AG08396 (cell line): ENCODE measurements around the gene NCOA7.
A peak's percentile ranks its signal among the peaks of the same experiment; 100 is the strongest.
"Not testable (repeated sequence)": the region's sequence is repeated elsewhere in the genome, so short reads cannot be mapped to it uniquely, and the experiment has no call there.

Source experiments
- DNase-seq: peaks from one replicate; pipeline ENCODE4 v3.0.0; 2012; ENCODE audit warnings: low spot score, mixed read lengths

NCOA7 gene

DNA sequence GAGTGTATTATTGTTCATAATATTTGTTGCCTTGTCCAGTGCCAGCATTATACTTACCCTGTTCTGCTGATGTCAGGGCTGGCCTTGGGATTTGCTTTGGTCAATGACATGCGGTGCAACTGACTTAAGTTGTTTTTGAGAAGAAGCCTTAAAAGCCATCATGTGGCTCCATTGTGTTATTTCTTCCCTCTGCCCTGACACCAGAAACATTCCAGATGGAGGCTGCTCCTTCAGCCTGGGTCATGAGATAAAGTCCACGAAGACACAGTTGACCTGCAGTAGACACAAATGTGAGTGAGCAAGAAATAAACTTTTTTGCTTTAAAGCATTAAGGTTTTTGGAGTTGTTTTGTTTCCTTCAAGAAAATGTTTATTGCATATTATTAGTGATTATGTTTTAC is 158.3 kb downstream of the NCOA7 start:
- no peak for DNase-seq

DNA sequence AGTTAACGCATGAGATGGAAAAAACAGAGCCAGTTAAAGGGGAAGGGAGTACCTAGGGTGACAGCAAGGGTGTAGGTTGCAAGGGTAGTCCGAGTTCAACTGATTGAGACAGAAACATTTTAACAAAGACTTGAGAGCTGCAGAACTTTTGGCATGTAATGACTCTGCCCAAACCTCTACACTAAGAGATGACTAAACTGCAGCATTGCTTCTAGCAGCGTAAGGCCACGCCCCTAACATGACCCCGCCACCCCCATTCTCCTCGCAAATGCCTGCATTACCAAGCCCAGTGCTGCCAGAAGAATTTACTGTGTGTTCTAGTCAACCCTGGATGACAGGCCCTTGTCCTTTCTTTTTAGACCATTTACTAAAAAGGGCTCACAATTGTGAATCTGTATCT is 159.5 kb downstream of the NCOA7 start:
- peak; percentile 45 for DNase-seq

DNA sequence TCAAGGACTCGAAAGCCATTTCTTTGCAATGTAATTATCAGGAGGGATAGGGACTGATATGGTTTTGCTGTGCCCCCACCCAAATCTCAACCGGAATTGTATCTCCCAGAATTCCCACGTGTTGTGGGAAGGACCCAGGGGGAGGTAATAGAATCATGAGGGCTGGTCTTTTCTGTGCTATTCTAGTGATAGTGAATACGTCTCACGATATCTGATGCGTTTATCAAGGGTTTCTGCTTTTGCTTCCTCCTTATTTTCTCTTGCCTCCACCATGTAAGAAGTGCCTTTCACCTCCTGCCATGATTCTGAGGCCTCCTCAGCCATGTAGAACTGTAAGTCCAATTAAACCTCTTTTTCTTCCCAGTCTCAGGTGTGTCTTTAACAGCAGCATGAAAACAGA is 160.0 kb downstream of the NCOA7 start:
- not testable (repeated sequence) for DNase-seq

DNA sequence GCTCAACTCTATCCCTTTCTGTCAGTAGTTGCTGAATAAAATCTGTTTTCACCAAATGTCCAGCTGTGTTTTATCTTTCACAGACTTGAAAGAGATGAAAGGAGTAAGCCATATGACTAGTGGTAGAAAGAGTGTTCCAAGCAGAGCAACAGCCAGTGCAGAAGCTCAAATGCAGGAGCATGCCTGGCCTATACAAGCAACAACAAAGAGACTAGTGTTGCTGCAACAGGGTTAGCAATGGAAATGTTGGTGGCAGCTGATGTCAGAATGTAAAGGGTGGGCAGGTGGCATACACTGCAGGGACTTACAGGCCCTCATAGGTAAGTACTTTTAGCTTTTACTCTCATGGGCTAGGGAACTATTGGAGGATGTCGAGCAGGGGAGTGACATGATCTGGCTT is 160.6 kb downstream of the NCOA7 start:
- DNase-seq: no peak

- DNase-seq: peak; percentile 37
Observed at GRCh38 chr6:125952764-125953501, 162.2 kb downstream of the NCOA7 start.

GRCh38 chr6:125953502-125953875 is 162.7 kb downstream of the NCOA7 start:
- DNase-seq: no peak

DNA sequence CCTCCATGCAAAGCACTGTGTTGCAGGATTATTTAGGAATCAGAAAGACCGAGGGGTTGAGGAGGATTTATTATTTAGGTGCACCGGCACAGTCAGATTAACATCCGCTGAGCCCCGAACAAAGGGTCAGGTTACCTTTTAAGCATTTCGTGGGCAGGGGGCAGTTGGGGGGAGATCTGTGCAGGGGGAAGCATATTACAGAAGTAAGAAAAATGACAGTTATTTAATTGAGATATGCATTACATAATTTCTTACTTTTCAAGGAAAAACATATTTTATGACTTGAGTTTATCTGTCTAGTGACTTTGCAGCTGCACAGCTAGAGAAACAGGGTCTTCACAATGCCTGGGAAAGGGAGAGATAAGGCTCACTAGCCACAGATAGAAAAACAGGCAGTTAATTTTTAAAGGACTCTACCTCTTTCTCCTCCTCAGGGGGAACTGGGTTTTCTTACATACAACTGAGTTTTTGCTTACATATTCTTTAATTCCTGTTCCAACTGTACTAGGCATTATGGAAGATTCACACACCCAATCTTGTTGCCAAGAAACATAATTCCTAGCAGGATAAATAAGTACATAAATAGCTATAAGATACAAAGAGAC is 164.1 kb downstream of the NCOA7 start:
- no peak for DNase-seq

DNA sequence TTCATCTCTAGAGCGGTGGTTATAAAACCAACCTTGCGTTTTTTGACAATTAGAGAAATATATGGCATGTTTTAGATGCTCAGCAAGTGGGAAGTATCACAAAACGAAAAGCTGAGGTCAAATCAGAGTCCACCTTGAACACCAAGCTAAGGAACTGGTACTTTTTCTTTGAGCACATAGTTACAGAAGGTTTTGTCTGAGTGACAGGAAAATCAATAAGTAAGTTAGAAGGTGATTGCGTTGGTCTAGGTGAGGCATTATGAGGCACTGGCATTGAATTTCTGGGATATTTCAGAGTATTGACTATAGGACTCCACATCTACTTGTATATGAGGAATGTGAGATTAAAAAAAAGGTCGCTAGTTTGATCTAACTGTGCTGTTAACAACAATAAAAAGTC is 165.2 kb downstream of the NCOA7 start:
- DNase-seq: no peak

DNA sequence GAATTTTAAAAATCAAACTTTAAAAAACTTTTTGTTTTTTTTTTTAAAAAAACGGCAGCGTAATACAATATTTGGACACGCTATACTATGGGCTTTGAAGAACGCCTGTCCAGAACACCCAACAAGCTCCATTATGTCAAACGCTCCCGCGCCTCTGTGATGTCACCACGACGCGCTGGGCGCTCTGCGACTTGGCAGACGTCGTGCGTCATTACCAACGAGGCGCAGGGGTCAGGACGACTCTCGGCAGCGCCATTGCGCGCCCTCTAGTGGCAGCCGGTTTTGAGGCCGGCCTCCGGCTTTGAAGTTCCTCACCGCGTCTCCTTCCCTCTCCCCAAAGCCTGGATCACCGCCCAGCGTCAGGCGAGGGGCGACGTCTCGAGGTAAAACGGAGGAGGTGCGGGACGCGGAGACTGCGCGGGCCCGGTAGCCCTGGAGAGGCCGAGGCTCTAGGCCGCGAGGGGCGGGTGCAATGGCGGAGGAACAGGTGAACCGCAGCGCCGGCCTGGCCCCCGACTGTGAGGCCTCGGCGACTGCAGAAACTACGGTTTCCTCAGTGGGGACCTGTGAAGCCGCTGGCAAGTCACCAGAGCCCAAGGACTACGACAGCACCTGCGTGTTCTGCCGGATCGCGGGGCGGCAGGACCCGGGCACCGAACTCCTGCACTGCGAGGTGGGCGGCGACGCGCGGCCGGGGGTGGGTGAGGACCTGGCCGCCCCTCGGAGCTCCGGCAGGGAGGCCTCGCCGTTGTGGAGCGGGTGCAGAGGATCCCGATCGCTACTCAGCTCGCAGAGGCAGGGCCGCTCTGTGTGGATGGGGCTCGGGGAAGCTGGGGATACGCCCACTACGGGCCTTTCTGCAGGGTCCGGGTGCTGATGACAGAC is 166.0 kb downstream of the NCOA7 start, which contains the start of gene HINT3:
Gene HINT3 (plus strand): TSS at position 265 of the 885 bp plus-strand sequence. CDS start 208 bp downstream, at position 473.
- DNase-seq: peak; percentile 95

GRCh38 chr6:125957391-125957693 is 166.6 kb downstream of the NCOA7 start:
- DNase-seq: no peak

DNA sequence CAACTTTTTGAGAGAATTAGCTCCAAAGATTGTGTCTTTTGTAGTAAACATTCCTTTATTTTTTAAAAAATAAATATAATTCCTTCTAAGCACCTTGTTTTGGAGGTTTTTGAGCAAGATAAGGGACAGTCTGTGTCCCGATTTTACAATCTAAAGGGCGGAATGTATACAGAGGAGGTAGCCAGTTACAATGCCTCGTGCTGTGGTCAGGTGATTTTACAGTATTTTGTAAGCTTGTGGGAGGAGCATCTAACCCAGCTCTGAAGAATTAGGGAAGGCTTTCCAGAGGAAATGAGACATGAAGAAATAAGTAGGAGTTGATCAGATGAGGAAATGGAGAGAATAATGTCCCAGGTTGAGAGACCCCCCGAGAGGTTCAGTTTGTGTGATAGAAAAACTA is 167.1 kb downstream of the NCOA7 start:
- DNase-seq: peak; percentile 35

DNA sequence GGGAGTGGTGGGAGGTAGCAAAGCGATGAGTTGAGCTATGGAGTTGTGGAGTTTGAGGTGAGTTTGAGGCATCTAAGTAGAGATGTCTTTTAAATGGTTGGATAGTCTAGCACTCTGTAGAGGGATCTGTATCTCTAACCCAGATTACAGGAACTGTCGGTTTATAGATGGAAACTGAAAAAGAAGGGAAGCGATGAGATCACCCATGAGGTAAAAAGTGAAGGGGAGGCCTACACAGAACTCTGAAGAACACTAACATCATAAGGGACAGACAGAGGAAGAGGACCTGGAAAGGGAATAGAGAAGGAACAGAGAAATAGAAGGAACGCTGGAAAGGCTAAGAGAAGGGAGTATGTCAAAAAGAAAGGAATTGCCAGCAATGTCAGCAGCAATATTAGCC is 168.3 kb downstream of the NCOA7 start:
- DNase-seq: no peak

DNA sequence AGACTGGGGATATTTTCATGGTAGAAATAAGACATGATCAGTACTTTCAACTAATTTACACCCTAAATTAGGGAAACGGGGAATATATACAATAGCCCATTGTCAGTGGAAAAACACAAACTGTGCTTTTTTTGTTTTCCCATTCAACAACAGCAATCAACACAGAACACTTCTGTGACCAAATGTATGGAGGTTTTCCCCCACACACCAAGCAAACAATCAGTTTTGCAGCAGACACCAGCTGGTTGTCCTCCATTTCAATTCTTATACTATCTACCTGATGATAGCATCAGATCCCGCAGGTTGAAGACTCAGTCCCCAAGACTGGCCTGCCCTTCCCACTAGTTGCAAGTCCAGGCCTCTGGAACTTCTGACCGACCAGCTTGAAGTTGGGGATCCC is 170.4 kb downstream of the NCOA7 start:
- DNase-seq: no peak

GRCh38 chr6:125962900-125963497 is 172.2 kb downstream of the NCOA7 start:
- DNase-seq: no peak

DNA sequence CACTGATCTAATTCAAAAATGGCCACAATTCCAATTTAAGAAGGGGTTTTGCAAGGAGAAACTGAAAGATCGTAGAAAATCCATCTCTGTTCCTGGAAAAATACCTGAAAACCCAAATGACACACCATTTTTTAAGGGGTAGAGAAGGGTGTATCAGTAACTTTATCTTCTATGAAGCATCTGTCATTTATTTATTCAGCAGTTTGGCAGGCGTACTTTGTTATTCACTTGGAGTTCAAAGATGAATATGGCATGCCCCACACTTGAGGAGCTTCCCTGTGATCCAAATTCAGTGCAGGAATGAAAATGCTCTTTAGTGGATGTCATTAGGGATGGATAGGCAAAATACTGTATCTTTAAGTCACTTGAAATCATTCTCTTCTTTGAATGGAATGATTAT is 173.1 kb downstream of the NCOA7 start:
- DNase-seq: no peak

GRCh38 chr6:125966569-125966968 is 175.8 kb downstream of the NCOA7 start:
- no peak for DNase-seq

- DNase-seq: no peak
Observed at GRCh38 chr6:125968493-125968892, 177.7 kb downstream of the NCOA7 start.

DNA sequence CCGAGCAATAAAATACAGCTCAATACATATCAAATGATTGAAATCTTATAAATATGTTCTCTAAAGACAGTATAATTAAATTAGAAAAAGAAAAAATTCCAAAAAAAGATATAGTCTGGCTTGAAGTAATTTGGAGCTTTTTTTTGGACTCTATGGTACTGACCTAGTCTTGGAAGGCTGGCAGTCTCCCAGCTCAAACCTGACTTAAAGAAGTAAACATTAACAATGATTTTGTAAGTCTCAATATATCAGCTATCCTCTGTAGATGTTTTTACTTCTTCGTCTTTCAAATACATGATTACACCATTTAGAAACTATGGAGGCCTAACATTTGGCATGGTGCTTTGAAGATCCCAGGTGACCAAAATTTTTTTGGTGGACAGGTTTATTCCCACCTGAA is 180.0 kb downstream of the NCOA7 start:
- no peak for DNase-seq

GRCh38 chr6:125972478-125972877 is 181.7 kb downstream of the NCOA7 start:
- not testable (repeated sequence) for DNase-seq

- peak; percentile 24 for DNase-seq
Observed at GRCh38 chr6:125974214-125974866, 183.6 kb downstream of the NCOA7 start.

DNA sequence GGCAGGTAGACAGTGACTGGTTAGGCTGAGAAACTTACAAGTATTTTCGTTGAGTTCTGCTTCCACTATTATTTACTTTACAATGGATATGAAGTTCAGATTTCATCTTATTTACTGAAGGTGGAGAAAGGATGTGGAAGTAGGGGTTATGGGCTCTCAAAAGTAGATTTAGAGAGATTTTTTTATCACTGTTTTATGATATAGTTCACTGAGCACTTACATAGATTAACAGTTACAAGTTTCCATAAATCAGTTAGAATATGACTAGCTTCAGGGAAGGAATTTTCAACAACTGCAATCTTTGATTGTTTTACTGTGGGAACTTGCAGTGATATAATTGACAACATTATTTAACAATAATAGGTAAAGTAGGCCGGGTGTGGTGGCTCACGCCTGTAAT is 188.3 kb downstream of the NCOA7 start:
- no peak for DNase-seq
